Measurements from ENCODE around the gene ATXN2. TPM values are rescaled to one million over a fixed set of nuclear protein-coding genes. Genes with fewer than 3 reads are reported as not detected.

The ATXN2 gene
- total and polyA plus RNA-seq, 9 of the 15 experiments (the other 6 are each of a cell fraction or from before 2014, with no cell fraction given): 16.8 to 67.8 (median 29.3) TPM

- Histone ChIP-seq H3K4me2 (ENCODE audit: insufficient read depth, low read length) (peak overlapping the region; percentile 20; the same call in 1 of the 2 replicates), H3K9ac (ENCODE audit: insufficient read depth in 1 of 2, low read depth in 2 of 2, low read length in 2 of 2) (peak overlapping the region in 1 of 2 experiments; percentile 84; a peak in 2 of 4 replicates), H3K79me2 (ENCODE audit: control insufficient read depth, insufficient read depth, low read length) (peaks cover 95% of the 10 kb centered on the region), H4K20me1 (replicated peaks; ENCODE audit: control insufficient read depth, insufficient read depth, low read length) (peaks cover 55% of the 10 kb centered on the region), H3K36me3 (ENCODE audit: control insufficient read depth, insufficient read depth, low read length) (peaks cover 79% of the 10 kb centered on the region; the same call in 2 of the 3 replicates), H3K27me3 (ENCODE audit: control insufficient read depth in 2 of 2, insufficient read depth in 2 of 2, low read length in 2 of 2) (no peaks in the 10 kb centered on the region), H3K4me1 (replicated peaks in 1 of 2; ENCODE audit: control insufficient read depth in 2 of 2, insufficient read depth in 2 of 2, low read length in 2 of 2) (peaks cover 19 to 42% of the 10 kb centered on the region in 2 experiments), H3K27ac (ENCODE audit: extremely low read depth, low read depth, low read length) (peak overlapping the region; percentile 53; the same call in 2 of the 3 replicates), H3K9me3 (replicated peaks; ENCODE audit: control insufficient read depth, insufficient read depth, low read depth, low read length) (no peaks in the 10 kb centered on the region), H3K9me1 (ENCODE audit: control insufficient read depth, insufficient read depth, low read length) (peaks cover 3% of the 10 kb centered on the region), H3K4me3 (no peak overlapping the region), H2AFZ (ENCODE audit: low read depth, low read length) (no peak overlapping the region)
- BruUV-seq (replicated peaks): no TSS peak
- 34% methylated on average over 5 of the region's 8 CpGs for WGBS (ENCODE audit: insufficient coverage, low coverage, missing lambda C conversion rate)
- intact Hi-C loops (cut with micrococcal nuclease) (no loop called here), in situ Hi-C loops (cut with MboI) (no loop called here)
- FAIRE-seq (peak; percentile 91), DNase-seq (ENCODE audit: extremely low read depth in 1 of 4, low spot score in 3 of 4) (peak in 1 of 4 experiments; percentile 67), ATAC-seq (peak; percentile 61)
- CTCF ChIA-PET (ENCODE audit: low intra/inter-chr PET ratio): interaction anchor here (0.7 to 0.8 kb wide), 2 partner anchors 41 to 42 kb away, joined by 3 read pairs; no protein-coding TSS in a partner anchor
- POLR2A ChIA-PET: interaction anchor here (0.6 to 1.6 kb wide), 7 partner anchors 9 to 56 kb away, joined by 3 read pairs; no protein-coding TSS in a partner anchor
- TF ChIP-seq ETV5 (CRISPR knock-in tag; IDR thresholded peaks at IDR 0.05; ENCODE audit: low read depth) (no peak), CHD7 (IDR thresholded peaks at IDR 0.05; ENCODE audit: low read depth, low read length) (no peak), HIVEP1 (CRISPR knock-in tag; IDR thresholded peaks at IDR 0.05) (no peak), ETV6 (IDR thresholded peaks at IDR 0.05; ENCODE audit: borderline replicate concordance in 1 of 2, low read depth in 2 of 2, low read length in 1 of 2) (no peak), ETV6 (CRISPR knock-in tag; IDR thresholded peaks at IDR 0.05; ENCODE audit: borderline replicate concordance) (no peak), TCF3 (CRISPR knock-in tag; IDR thresholded peaks at IDR 0.05) (peak; percentile 68), NR2C2 (CRISPR knock-in tag; IDR thresholded peaks at IDR 0.05) (no peak), NR2C2 (tag; IDR thresholded peaks at IDR 0.05) (no peak), ZNF24 (IDR thresholded peaks at IDR 0.05) (no peak), SPI1 (IDR thresholded peaks at IDR 0.05; ENCODE audit: borderline replicate concordance, low read depth, low read length) (peak; percentile 22; the same call in 1 of the 2 replicates), SNAPC5 (CRISPR knock-in tag; IDR thresholded peaks at IDR 0.05) (no peak)
Observed at GRCh38 chr12:111437816-111438454, 161.2 kb downstream of the ATXN2 start.

All from K562 (cell line).